Endothelial cell of umbilical vein (primary cell): ENCODE measurements around the gene PLA2G5.
"Not testable (repeated sequence)": the region's sequence is repeated elsewhere in the genome, so short reads cannot be mapped to it uniquely, and the experiment has no call there.

Experiments used
- CTCF ChIP-seq, 2 donors: IDR thresholded peaks; 1 replicate in 1 of 2; 2 replicates in 1 of 2; pipeline ENCODE4 v1.5.1; 2011; ENCODE audit warnings: low read length in 2 of 2, mild to moderate bottlenecking in 2 of 2, moderate library complexity in 2 of 2, control low read depth in 1 of 2, inconsistent platforms in 1 of 2, low read depth in 1 of 2; ENCODE audit not compliant: insufficient read depth in 1 of 2; ENCODE audit errors: extremely low read depth in 1 of 2
- POLR2A ChIP-seq: IDR thresholded peaks from 2 replicates; pipeline ENCODE4 v1.6.1; 2012; ENCODE audit warnings: low read depth, mild to moderate bottlenecking, control low read depth, low read length
- POLR2AphosphoS5 ChIP-seq: IDR thresholded peaks from 2 replicates; pipeline ENCODE4 v1.6.1; 2012; ENCODE audit warnings: low read depth, mild to moderate bottlenecking, control low read depth, low read length, moderate library complexity; ENCODE audit not compliant: insufficient read depth

GRCh38 chr1:20049056-20049798 is 20.8 kb upstream of the PLA2G5 start:
- not testable (repeated sequence) for TF ChIP-seq CTCF (IDR thresholded peaks at IDR 0.05; ENCODE audit: extremely low read depth in 1 of 2, insufficient read depth in 1 of 2, low read depth in 1 of 2, low read length in 2 of 2); POLR2A; POLR2AphosphoS5
